HG03025 (cell line): ENCODE results near the gene GPRIN1.

Source experiments
- ATAC-seq: cut with Tn5 transposase; IDR thresholded peaks from one replicate; pipeline ENCODE4 v1.9.1; 2021; ENCODE audit warnings: mild to moderate bottlenecking, moderate library complexity; ENCODE audit not compliant: unreplicated experiment, low FRiP score

The GPRIN1 gene

GRCh38 chr5:176609724-176610434 lies at the start of gene GPRIN1:
TSS of gene GPRIN1 (minus strand) at chr5:176610156. CDS start at chr5:176599834, 10,322 bp downstream.
- ATAC-seq = peak; percentile 68

- no peak for ATAC-seq
These were observed 49.5 kb upstream of the GPRIN1 start for GRCh38 chr5:176659512-176659839.

- no peak for ATAC-seq
These were observed 49.0 kb upstream of the GPRIN1 start for GRCh38 chr5:176658817-176659511.

GRCh38 chr5:176658007-176658599 lies 48.1 kb upstream of the GPRIN1 start:
- no peak for ATAC-seq

- no peak for ATAC-seq
These were observed 46.6 kb upstream of the GPRIN1 start for GRCh38 chr5:176656467-176656990.

GRCh38 chr5:176654856-176655255 lies 44.9 kb upstream of the GPRIN1 start:
- ATAC-seq = no peak

- no peak for ATAC-seq
These were observed 43.7 kb upstream of the GPRIN1 start for GRCh38 chr5:176653401-176654385.

GRCh38 chr5:176652136-176652535 lies 42.2 kb upstream of the GPRIN1 start:
- ATAC-seq = no peak

GRCh38 chr5:176651472-176651980 lies 41.6 kb upstream of the GPRIN1 start:
- ATAC-seq = no peak

GRCh38 chr5:176650354-176650884 lies 40.5 kb upstream of the GPRIN1 start:
- no peak for ATAC-seq

- ATAC-seq = no peak
These were observed 38.7 kb upstream of the GPRIN1 start for GRCh38 chr5:176648474-176649194.

- ATAC-seq = no peak
These were observed 38.0 kb upstream of the GPRIN1 start for GRCh38 chr5:176647843-176648473.

- ATAC-seq = peak; percentile 88
These were observed 37.3 kb upstream of the GPRIN1 start, which contains the start of gene TSPAN17 for GRCh38 chr5:176647030-176647842. TSS of gene TSPAN17 (plus strand) at chr5:176647484. CDS start at chr5:176647616, 132 bp downstream.

- ATAC-seq = peak; percentile 24
These were observed 36.7 kb upstream of the GPRIN1 start for GRCh38 chr5:176646707-176647029.

- no peak for ATAC-seq
These were observed 36.2 kb upstream of the GPRIN1 start for GRCh38 chr5:176646049-176646706.

- no peak for ATAC-seq
These were observed 35.1 kb upstream of the GPRIN1 start for GRCh38 chr5:176644878-176645670.

- no peak for ATAC-seq
These were observed 34.3 kb upstream of the GPRIN1 start for GRCh38 chr5:176644294-176644693.
